Naive B cell (primary cell): ENCODE measurements around the gene IKZF3. TPM values are rescaled to one million over a fixed set of nuclear protein-coding genes. Genes with fewer than 3 reads are reported as not detected.
"Not testable (repeated sequence)": the region's sequence is repeated elsewhere in the genome, so short reads cannot be mapped to it uniquely, and the experiment has no call there.

Experiments used
- ATAC-seq, 2 donors: fragments of 150-1000 bp; cut with Tn5 transposase; 2 replicates each; pipeline ENCODE4 v1.10.0; 2021; ENCODE audit warnings: low read depth in 2 of 2, mild to moderate bottlenecking in 2 of 2, moderate library complexity in 2 of 2
- DNase-seq: peaks from one replicate; pipeline ENCODE4 v3.0.0; 2022
- H3K27ac Mint-ChIP-seq, 6 donors: one replicate each; pipeline ENCODE4 v1.8.0; 2020 to 2022; ENCODE audit warnings: mild to moderate bottlenecking in 6 of 6, mixed read lengths in 6 of 6, moderate library complexity in 5 of 6, inconsistent platforms in 2 of 6
- H3K27me3 Mint-ChIP-seq, 3 donors: one replicate each; pipeline ENCODE4 v1.8.0; 2021 to 2022; ENCODE audit warnings: mixed read lengths in 3 of 3, mild to moderate bottlenecking in 1 of 3
- H3K36me3 Mint-ChIP-seq, 2 donors: one replicate each; pipeline ENCODE4 v1.8.0; 2020 to 2022; ENCODE audit warnings: mixed read lengths in 2 of 2, inconsistent platforms in 1 of 2, mild to moderate bottlenecking in 1 of 2
- H3K4me1 Mint-ChIP-seq, 3 donors: one replicate each; pipeline ENCODE4 v1.8.0; 2020 to 2022; ENCODE audit warnings: mixed read lengths in 3 of 3, inconsistent platforms in 1 of 3, mild to moderate bottlenecking in 1 of 3, moderate library complexity in 1 of 3
- H3K4me3 Mint-ChIP-seq, 8 donors: one replicate each; pipeline ENCODE4 v1.8.0; 2020 to 2022; ENCODE audit warnings: mild to moderate bottlenecking in 8 of 8, mixed read lengths in 8 of 8, moderate library complexity in 8 of 8, inconsistent platforms in 2 of 8
- H3K9me3 Mint-ChIP-seq, 7 donors: one replicate each; pipeline ENCODE4 v1.8.0; 2020 to 2022; ENCODE audit warnings: mixed read lengths in 7 of 7, mild to moderate bottlenecking in 5 of 7, inconsistent platforms in 2 of 7, moderate library complexity in 1 of 7
- polyA plus RNA-seq, 6 donors: library from polyadenylated mRNA; unstranded; fragments of 300-500 nt; fragmentation: Illumina TruSeq; gene quantifications; one replicate each; pipeline ENCODE4 v1.2.3, GENCODE V29; 2021; ENCODE audit warnings: low read depth in 6 of 6

Gene IKZF3
- polyA plus RNA-seq, 6 donors from 2014 or later, result 0.75 to 127 (median 39.8) TPM

DNA sequence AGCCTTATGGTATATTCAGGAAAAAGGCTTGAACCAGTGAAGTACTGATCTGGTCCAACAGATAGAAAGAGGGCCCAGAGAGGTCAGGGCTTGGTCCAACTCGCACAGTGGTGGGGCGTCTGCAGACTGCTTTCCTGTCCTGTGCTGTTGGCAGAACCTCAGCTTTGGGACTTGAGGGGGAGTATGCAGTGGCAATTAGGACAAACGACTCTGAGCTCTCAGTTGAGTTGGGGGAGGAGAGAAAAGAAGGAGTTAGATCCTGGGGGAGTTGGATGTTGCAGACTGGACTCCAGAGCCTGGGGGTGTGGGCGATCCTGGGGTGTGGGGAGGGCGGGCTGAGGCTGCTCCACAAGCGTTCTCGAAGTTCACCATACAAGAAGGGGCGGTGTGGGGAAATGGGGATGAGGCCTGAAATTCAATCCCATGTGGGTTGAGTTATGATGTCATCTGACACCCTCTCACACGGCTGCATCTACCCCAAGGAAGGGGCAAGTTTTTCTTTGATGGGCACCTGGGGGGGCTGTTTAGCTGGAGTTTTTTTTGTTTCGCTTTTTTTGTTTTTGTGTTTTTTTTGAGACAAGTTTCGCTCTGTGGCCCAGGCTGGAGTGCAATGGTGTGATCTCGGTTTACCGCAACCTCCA is 111.8 kb downstream of the IKZF3 start:
- no peaks in the 10 kb centered on the region for H3K36me3 Mint-ChIP-seq
- H3K9me3 Mint-ChIP-seq, result peaks cover 0 to 2% (median 0%) of the 10 kb centered on the region in 7 donors
- H3K4me3 Mint-ChIP-seq, result peak overlapping the region in 7 of 8 donors; percentile 37 to 88 (median 69)
- DNase-seq, result no peak
- H3K27me3 Mint-ChIP-seq, result no peaks in the 10 kb centered on the region
- no peak for ATAC-seq
- peak overlapping the region in 5 of 6 donors; percentile 27 to 100 (median 90) for H3K27ac Mint-ChIP-seq
- peaks cover 37 to 53% (median 49%) of the 10 kb centered on the region in 3 donors for H3K4me1 Mint-ChIP-seq

DNA sequence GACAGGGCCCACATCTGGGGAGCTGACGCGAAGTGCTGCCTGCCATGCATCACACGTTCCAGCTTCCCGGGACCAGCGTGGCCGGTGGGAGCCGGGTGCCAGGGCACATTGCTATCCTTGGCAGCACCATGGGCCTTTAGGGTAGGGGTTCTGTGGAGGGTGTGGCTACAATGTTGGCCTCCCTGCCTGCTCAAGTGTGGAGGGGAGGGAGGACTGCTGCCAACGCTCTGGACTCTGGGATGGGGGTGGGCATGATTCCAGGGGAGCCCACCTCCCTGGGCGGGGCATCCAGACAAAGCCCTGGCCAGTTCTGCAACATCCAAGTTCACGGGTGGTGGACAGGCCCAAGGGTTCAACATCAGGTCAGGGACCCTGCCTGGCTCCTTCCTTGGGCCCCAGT is 112.5 kb downstream of the IKZF3 start:
- ATAC-seq, result no peak
- Mint-ChIP-seq H3K36me3 (no peaks in the 10 kb centered on the region), H3K27ac (peak overlapping the region in 2 of 6 donors; percentile 29 to 100)

DNA sequence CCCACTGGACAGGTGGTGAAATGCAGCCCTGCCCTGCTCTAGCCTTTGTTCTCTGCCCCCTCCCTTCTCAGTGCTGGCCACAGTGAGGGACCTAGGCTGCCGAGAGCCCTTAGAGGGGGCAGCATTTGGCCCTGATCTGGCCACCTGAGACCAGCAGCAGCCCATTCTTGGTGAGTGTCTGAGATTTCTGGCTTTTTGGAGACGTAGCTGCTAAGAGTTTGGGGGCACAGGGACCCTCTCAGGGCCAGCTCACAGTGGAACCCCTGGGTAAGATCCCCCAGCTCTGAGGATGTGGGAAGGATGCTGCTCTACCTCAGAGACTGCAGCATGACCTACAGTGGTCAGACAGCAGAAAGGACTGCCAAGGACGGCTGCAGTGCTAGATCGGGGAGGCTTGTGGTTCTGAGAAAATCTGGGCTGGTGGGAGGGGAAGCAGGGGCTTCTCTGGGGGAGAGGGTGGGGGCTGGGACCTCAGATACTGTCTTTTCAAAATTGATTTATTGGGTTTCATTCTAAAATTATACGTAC is 113.0 kb downstream of the IKZF3 start:
- H3K27ac Mint-ChIP-seq, result peak overlapping the region in 2 of 6 donors; percentile 12 to 29
- H3K36me3 Mint-ChIP-seq, result no peaks in the 10 kb centered on the region
- peaks cover 0 to 2% (median 0%) of the 10 kb centered on the region in 7 donors for H3K9me3 Mint-ChIP-seq
- no peaks in the 10 kb centered on the region for H3K27me3 Mint-ChIP-seq
- H3K4me3 Mint-ChIP-seq, result peak overlapping the region in 1 of 8 donors; percentile 35
- ATAC-seq, result no peak
- DNase-seq, result no peak
- H3K4me1 Mint-ChIP-seq, result peaks cover 24 to 47% (median 36%) of the 10 kb centered on the region in 3 donors

More for the DNA sequence above, 112.5 kb downstream of the IKZF3 start:
- DNase-seq, result no peak
- peak overlapping the region in 4 of 8 donors; percentile 10 to 88 (median 60) for H3K4me3 Mint-ChIP-seq
- peaks cover 29 to 52% (median 41%) of the 10 kb centered on the region in 3 donors for H3K4me1 Mint-ChIP-seq
- H3K27me3 Mint-ChIP-seq, result no peaks in the 10 kb centered on the region
- peaks cover 0 to 2% (median 0%) of the 10 kb centered on the region in 7 donors for H3K9me3 Mint-ChIP-seq

DNA sequence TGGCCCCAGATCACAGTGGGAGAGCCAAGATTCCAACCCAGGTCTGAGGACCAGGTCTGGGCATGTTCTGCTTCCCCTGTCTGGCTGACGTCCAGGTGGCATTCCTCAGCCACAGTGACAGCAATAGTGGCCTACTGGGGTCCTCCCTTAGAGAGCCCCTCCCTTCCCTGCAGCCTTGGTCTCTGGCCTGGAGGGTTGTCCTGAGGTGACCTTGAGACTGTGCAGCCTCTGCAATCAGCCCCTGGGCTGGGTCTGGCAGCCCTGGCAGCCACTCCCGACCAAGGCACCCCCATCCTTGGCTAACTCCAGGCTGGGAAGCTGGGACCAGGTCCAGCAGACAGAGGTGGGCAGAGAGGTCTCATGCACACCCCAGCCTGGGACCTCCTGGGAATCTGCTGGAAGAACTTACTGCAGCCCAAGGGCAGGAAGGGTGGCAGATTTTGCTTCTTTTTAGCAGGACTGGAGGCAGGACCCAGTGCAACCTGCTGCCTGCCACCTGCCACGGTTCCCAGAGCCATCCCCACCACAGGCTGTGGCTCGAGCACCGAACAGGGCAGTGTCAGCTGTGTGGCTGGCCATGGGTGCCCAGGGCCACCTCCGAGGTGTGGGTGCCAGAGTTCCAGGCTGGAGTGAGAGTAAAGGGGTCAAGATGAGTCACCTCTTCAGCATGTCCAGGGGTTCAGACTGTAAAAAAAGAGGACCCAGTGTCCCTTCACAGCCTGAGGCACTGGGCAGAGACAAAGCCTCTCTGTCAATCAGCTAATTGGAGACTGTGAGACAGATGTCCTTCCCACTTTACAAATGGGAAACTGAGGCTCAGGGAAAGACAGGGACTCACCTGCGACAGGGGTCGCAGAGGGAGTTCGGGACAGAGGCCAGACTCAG is 113.7 kb downstream of the IKZF3 start:
- H3K9me3 Mint-ChIP-seq, result peaks cover 0 to 2% (median 0%) of the 10 kb centered on the region in 7 donors
- peak overlapping the region in 3 of 6 donors; percentile 31 to 59 (median 32) for H3K27ac Mint-ChIP-seq
- ATAC-seq, result no peak
- peaks cover 17 to 40% (median 29%) of the 10 kb centered on the region in 3 donors for H3K4me1 Mint-ChIP-seq
- H3K36me3 Mint-ChIP-seq, result no peaks in the 10 kb centered on the region
- no peaks in the 10 kb centered on the region for H3K27me3 Mint-ChIP-seq
- H3K4me3 Mint-ChIP-seq, result peak overlapping the region in 1 of 8 donors; percentile 51
- no peak for DNase-seq

DNA sequence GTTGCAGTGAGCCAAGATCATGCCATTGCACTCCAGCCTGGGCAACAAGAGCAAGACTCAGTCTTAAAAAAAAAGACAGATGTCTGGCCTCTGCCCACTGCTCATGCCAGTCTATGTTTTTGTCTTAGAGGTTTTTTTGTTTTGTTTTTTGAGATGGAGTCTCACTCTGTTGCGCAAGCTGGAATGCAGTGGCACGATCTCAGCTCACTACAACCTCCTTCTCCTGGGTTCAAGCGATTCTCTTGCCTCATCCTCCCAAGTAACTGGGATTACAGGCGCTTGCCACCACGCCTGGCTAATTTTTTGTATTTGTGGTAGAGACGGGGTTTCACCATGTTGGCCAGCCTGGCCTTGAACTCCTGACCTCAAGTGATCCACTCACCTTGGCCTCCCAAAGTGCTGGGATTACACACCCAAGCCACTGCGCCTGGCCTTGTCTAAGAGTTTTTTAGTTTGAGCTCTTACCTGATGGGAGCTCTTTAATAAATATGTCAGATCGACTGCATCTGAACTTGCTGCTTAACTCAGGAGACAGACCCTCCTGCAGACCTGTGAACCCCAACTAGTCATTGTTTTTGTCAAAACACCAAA is 115.6 kb downstream of the IKZF3 start:
- DNase-seq, H3K27me3 Mint-ChIP-seq, H3K36me3 Mint-ChIP-seq, H3K4me3 Mint-ChIP-seq, ATAC-seq, H3K9me3 Mint-ChIP-seq: not testable (repeated sequence)
- peaks cover 11 to 31% (median 26%) of the 10 kb centered on the region in 3 donors for H3K4me1 Mint-ChIP-seq
- peak overlapping the region in 1 of 6 donors; percentile 72 for H3K27ac Mint-ChIP-seq

DNA sequence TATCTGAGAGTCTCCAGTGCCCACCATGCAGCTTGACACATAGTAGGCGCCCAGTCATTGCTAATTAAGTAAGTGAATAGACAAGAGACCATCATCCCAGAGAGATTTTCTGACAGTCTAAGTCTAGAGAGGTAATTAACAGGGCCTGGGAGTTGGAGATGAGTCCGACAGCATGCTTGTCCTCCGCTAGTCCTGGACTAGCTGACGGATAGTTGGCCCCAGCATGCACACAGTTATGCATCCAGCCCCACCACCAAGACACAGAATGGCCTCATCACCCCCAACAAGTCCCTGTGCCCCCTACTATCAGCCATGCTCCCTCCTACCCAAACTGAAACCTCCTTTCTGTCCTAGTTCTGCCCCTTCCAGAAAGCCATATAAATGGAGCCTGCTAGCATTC is 116.4 kb downstream of the IKZF3 start:
- Mint-ChIP-seq H3K36me3 (no peaks in the 10 kb centered on the region), H3K27me3 (peaks cover 0 to 1% (median 0%) of the 10 kb centered on the region in 3 donors), H3K27ac (peak overlapping the region in 2 of 6 donors; percentile 44 to 61), H3K4me1 (peaks cover 6 to 23% (median 19%) of the 10 kb centered on the region in 3 donors), H3K4me3 (no peak overlapping the region), H3K9me3 (peaks cover 0 to 2% (median 0%) of the 10 kb centered on the region in 7 donors)
- DNase-seq (no peak), ATAC-seq (no peak)

DNA sequence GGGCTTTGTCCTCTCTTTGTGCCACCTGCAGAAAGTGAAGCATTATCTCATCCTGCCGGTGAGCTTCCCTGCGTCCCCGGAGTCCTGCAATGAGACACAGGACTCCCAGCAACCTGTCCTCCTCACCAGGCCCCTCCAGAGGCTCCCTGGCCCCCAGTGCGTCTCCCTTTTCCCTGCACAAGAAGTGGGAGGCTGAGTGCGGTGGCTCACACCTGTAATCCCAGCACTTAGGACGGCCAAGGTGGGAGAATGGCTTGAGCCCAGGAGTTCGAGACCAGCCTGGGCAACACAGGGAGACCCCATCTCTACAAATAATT is 118.0 kb downstream of the IKZF3 start:
- no peak for ATAC-seq
- no peaks in the 10 kb centered on the region for H3K36me3 Mint-ChIP-seq
- H3K4me3 Mint-ChIP-seq, result no peak overlapping the region
- peaks cover 0 to 15% (median 9%) of the 10 kb centered on the region in 3 donors for H3K27me3 Mint-ChIP-seq
- DNase-seq, result no peak
- H3K27ac Mint-ChIP-seq, result no peak overlapping the region
- peaks cover 0 to 2% (median 0%) of the 10 kb centered on the region in 7 donors for H3K9me3 Mint-ChIP-seq
- peaks cover 2 to 16% (median 8%) of the 10 kb centered on the region in 3 donors for H3K4me1 Mint-ChIP-seq

DNA sequence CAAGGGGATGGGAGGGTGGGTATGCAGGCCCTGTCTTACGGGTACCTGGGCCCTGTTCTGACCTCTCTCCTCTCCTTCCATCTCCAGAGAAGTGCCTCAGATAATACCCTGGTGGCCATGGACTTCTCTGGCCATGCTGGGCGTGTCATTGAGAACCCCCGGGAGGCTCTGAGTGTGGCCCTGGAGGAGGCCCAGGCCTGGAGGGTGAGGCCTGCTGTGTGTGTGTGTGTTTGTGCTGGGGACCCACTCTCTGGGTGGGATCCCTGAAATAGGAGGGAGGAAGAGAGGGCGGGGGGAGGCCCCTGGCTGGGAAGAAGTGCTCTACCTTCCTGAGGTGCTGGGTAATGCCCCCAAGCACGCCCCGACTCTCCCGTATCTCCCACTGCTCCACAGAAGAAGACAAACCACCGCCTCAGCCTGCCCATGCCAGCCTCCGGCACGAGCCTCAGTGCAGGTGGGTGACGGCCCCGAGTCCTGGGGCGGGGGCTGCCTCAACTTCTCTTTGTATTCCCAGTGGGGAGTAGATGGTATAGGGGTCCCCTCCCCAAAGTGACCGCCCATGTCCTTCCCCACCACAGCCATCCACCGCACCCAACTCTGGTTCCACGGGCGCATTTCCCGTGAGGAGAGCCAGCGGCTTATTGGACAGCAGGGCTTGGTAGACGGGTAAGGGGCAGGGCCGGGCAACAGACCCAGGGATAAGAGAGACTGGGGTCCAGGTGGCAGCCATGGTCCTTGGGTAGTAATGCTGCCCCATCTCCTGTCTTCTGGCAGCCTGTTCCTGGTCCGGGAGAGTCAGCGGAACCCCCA is 118.6 kb downstream of the IKZF3 start:
- ATAC-seq (no peak), DNase-seq (no peak)
- Mint-ChIP-seq H3K36me3 (no peaks in the 10 kb centered on the region), H3K4me1 (peaks cover 6 to 19% (median 11%) of the 10 kb centered on the region in 3 donors), H3K27me3 (peaks cover 0 to 21% (median 14%) of the 10 kb centered on the region in 3 donors), H3K9me3 (peaks cover 0 to 2% (median 0%) of the 10 kb centered on the region in 7 donors), H3K4me3 (no peak overlapping the region), H3K27ac (peak overlapping the region in 1 of 6 donors; percentile 63)

DNA sequence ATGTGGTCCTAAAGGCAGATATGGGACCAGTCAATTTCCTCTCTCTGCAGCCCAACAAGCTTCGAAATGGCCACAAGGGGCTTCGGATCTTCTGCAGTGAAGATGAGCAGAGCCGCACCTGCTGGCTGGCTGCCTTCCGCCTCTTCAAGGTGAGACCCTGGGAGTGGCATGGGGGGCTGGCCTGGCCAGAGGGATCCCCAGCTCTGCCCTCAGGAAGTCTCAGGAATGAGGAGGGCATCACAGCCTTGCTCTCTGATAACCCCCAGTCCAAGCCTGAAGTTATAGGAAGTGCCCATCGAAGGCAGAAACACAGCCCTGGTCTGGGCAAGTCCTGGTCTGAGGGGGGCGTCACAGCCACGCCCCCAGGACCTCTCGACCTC is 119.3 kb downstream of the IKZF3 start:
- peaks cover 0 to 2% (median 0%) of the 10 kb centered on the region in 7 donors for H3K9me3 Mint-ChIP-seq
- peaks cover 13 to 23% (median 19%) of the 10 kb centered on the region in 3 donors for H3K4me1 Mint-ChIP-seq
- H3K27me3 Mint-ChIP-seq, result peaks cover 4 to 28% (median 21%) of the 10 kb centered on the region in 3 donors
- no peaks in the 10 kb centered on the region for H3K36me3 Mint-ChIP-seq
- H3K4me3 Mint-ChIP-seq, result no peak overlapping the region
- peak overlapping the region in 1 of 6 donors; percentile 82 for H3K27ac Mint-ChIP-seq
- ATAC-seq (no peak), DNase-seq (no peak)

DNA sequence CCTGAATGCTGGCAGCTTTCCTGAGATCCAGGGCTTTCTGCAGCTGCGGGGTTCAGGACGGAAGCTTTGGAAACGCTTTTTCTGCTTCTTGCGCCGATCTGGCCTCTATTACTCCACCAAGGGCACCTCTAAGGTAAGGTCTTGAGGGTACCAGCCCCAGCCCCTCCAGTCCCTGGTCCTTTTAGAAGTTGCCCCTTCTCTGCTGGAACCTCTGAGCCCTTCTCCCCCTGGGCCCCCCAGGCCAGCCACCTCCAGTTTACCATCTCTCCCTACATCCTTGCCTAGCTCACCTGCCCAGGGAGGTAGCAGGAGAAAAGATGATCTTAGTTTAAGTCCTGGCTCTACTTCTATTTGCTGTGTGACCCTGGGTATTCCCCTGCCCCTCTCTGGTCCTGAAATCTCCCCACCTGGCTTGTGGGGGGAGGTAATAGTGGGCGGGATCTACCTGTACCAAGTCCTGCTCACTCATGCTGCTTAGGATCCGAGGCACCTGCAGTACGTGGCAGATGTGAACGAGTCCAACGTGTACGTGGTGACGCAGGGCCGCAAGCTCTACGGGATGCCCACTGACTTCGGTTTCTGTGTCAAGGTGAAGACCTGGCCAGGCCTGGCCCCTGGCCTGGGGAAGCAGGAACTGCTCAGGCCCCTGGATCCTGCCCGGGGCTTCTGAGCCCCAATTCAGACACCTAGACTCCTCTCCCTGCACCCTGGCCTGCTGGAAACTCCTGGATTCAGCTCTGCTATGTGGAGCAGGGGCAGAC is 119.9 kb downstream of the IKZF3 start:
- no peak for ATAC-seq
- Mint-ChIP-seq H3K4me3 (no peak overlapping the region), H3K27ac (peak overlapping the region in 1 of 6 donors; percentile 63)

DNA sequence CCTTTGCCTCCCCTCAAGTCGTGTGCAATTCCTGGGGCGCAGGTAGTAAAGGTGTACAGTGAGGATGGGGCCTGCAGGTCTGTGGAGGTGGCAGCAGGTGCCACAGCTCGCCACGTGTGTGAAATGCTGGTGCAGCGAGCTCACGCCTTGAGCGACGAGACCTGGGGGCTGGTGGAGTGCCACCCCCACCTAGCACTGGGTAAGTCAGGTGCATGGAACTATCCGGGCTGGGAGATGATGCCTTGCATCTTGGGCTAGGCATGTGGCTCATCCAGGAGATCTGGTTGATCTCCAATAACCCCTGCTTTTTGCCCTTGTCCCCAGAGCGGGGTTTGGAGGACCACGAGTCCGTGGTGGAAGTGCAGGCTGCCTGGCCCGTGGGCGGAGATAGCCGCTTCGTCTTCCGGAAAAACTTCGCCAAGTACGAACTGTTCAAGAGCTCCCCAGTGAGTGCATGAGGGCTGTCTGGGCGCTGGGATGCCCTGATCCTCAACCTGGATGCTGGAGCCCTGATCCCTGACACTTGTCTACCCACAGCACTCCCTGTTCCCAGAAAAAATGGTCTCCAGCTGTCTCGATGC is 121.2 kb downstream of the IKZF3 start:
- Mint-ChIP-seq H3K27me3 (peaks cover 5 to 43% (median 40%) of the 10 kb centered on the region in 3 donors), H3K9me3 (peaks cover 0 to 1% (median 0%) of the 10 kb centered on the region in 7 donors), H3K27ac (no peak overlapping the region), H3K36me3 (no peaks in the 10 kb centered on the region), H3K4me3 (peak overlapping the region in 1 of 8 donors; percentile 42), H3K4me1 (peaks cover 29 to 40% (median 33%) of the 10 kb centered on the region in 3 donors)
- ATAC-seq (no peak), DNase-seq (no peak)

More for the DNA sequence above, 119.9 kb downstream of the IKZF3 start:
- no peak for DNase-seq
- H3K36me3 Mint-ChIP-seq, result no peaks in the 10 kb centered on the region
- H3K27me3 Mint-ChIP-seq, result peaks cover 5 to 31% (median 27%) of the 10 kb centered on the region in 3 donors
- H3K9me3 Mint-ChIP-seq, result peaks cover 0 to 1% (median 0%) of the 10 kb centered on the region in 7 donors
- peaks cover 19 to 29% (median 24%) of the 10 kb centered on the region in 3 donors for H3K4me1 Mint-ChIP-seq
